Measurements from ENCODE around the gene DDB1. TPM values are rescaled to one million over a fixed set of nuclear protein-coding genes. Genes with fewer than 3 reads are reported as not detected.

The DDB1 gene
- total RNA-seq, 2 donors from 2014 or later = 70.6 to 91.0 TPM

DNA sequence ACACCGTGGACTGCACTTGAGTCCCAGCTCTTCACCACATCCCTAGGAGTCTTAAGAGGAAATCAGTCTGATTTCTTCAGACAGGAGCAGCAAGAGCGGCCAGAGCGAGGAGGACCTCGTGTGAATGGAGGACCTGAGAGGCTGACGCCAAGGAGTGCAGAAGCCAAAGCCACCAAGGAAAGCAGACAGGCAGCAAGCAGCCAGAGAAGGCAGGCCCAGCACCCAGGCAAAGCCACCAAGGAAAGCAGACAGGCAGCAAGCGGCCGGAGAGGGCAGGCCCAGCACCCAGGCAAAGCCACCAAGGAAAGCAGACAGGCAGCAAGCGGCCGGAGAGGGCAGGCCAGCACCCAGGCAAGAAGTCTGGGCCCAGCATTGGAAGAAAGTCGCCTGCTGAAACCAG lies 17.0 kb upstream of the DDB1 start:
- Histone ChIP-seq H3K9me3 (no peaks in the 10 kb centered on the region), H3K36me3 (replicated peaks in 1 of 2; ENCODE audit: insufficient read depth in 1 of 2, low read depth in 2 of 2) (peaks cover 4 to 17% of the 10 kb centered on the region in 2 donors), H3K27ac (no peak overlapping the region), H3K4me3 (no peak overlapping the region), H3K27me3 (no peaks in the 10 kb centered on the region), H3K4me1 (no peaks in the 10 kb centered on the region)
- WGBS, 2 donors = 87% methylated on average over 8 to 10 of the region's 10 CpGs
- intact Hi-C loops (cut with DNase I) = no loop called here
- TF ChIP-seq POLR2A (IDR thresholded peaks at IDR 0.05) = no peak
- no peak for ATAC-seq
- no peak for DNase-seq

DNA sequence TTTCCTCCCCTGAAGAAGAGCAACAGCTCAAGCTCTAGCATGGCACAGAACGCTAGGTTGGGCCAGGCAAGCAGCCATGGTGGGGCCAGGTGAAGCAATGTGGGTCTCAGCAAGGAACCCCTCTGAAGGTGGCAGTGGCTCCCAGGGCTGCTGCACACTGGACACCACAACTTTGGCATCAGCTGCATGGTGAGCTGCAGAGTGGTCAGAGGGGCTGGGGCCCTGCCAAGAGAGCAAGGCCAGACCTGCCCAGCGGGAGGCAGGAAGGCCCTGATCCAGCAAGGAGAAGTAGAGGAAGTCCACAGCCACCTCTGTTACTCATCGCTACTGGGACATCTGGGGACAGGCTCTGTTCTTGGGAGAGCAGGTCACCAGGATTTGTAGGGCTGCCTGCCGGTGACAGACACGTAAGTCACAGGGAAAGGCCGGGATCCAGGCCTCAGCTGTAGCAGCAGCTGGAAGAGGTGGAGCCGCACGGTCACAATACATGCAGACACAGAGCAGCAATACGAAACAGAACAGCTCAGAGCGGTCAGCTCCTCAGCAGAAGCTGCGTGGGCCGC lies 16.4 kb upstream of the DDB1 start:
- Histone ChIP-seq H3K4me3 (no peak overlapping the region), H3K36me3 (replicated peaks in 1 of 2; ENCODE audit: insufficient read depth in 1 of 2, low read depth in 2 of 2) (peaks cover 4 to 17% of the 10 kb centered on the region in 2 donors), H3K9me3 (no peaks in the 10 kb centered on the region), H3K27me3 (no peaks in the 10 kb centered on the region), H3K4me1 (no peaks in the 10 kb centered on the region), H3K27ac (no peak overlapping the region)
- intact Hi-C loops (cut with DNase I) = no loop called here
- DNase-seq (no peak), ATAC-seq (no peak)
- TF ChIP-seq, protein P1, sequence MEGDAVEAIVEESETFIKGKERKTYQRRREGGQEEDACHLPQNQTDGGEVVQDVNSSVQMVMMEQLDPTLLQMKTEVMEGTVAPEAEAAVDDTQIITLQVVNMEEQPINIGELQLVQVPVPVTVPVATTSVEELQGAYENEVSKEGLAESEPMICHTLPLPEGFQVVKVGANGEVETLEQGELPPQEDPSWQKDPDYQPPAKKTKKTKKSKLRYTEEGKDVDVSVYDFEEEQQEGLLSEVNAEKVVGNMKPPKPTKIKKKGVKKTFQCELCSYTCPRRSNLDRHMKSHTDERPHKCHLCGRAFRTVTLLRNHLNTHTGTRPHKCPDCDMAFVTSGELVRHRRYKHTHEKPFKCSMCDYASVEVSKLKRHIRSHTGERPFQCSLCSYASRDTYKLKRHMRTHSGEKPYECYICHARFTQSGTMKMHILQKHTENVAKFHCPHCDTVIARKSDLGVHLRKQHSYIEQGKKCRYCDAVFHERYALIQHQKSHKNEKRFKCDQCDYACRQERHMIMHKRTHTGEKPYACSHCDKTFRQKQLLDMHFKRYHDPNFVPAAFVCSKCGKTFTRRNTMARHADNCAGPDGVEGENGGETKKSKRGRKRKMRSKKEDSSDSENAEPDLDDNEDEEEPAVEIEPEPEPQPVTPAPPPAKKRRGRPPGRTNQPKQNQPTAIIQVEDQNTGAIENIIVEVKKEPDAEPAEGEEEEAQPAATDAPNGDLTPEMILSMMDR (IDR thresholded peaks at IDR 0.05) = no peak
- 77 to 90% methylated on average over 8 to 12 of the region's 12 CpGs for WGBS, 2 donors

DNA sequence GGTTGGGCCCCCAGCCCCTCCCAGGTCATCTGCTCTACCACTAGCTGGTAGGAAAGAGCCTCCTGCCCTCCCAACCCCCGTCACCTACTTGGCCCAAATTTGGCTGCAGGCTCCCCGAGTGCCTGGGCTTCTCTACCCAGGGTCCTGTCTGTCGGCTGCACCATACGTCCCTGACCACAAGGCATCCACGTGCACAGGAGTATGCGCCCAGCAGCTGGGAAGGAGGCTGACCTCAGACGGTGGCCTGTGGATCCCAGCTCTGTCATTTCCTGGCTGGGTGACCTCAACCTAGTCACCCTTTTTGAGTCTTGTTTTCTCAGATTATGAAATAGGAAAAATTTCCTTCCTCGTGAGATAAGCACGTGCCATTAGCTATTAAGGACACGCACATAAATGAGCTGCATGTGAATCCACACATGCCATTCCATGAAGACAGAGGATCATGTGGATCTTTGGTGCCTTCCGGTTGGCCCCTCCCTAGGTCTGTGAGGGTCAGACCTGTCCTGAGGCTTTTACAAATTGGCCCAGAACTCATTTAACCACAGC lies 15.1 kb upstream of the DDB1 start:
- Histone ChIP-seq H3K9me3 (no peaks in the 10 kb centered on the region), H3K27ac (no peak overlapping the region), H3K36me3 (replicated peaks in 1 of 2; ENCODE audit: insufficient read depth in 1 of 2, low read depth in 2 of 2) (peaks cover 4 to 17% of the 10 kb centered on the region in 2 donors), H3K27me3 (no peaks in the 10 kb centered on the region), H3K4me1 (no peaks in the 10 kb centered on the region), H3K4me3 (no peak overlapping the region)
- peak; percentile 25 for ATAC-seq
- peak in 1 of 4 donors; percentile 47 for DNase-seq
- intact Hi-C loops (cut with DNase I) = no loop called here
- WGBS, 2 donors = 54% methylated on average over 6 to 11 of the region's 11 CpGs
- TF ChIP-seq, protein P1 (IDR thresholded peaks at IDR 0.05) = no peak
- no peak for TF ChIP-seq POLR2A (IDR thresholded peaks at IDR 0.05)

DNA sequence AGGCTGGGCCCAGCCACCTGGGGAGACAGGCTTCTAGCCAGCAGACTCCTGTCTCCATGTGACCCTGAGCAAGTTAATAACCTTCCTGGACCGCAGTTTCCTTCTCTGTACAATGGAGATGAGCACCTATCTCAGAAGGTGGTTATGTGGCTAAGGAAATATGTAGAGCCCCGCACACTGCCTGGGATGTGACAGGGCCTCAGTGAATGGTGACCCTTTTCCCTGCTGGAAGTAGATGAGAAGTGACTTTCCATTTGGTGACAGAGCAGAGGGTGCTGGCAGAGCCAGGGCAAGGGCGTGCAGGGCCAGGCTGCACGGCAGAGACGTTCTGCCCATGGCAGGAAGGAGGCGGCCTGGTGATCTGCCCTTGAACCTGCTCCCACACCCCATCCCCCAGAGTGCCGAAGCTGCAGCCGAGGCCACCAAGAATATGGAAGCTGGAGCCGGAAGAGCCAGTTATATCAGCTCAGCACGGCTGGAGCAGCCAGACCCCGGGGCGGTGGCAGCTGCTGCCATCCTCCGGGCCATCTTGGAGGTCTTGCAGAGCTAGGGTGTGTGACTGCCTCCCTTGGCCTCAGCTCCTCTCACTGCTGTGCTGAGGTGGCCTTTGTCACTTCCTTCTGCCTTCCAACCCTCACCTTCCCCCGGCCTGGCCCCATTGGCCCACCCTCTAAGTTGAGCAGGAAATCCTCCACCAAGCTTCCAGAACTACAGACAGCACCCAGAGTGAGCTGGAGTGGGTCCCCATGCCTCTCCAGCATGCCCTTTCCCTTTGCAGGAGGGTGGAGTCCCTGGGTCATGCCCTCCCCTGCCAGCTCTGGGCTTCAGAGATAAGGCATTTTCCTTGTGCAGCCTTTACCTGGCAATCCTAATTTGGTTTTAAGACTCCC lies 13.3 kb upstream of the DDB1 start:
- intact Hi-C loops (cut with DNase I) = no loop called here
- Histone ChIP-seq H3K27me3 (no peaks in the 10 kb centered on the region), H3K4me1 (no peaks in the 10 kb centered on the region), H3K27ac (no peak overlapping the region), H3K4me3 (no peak overlapping the region), H3K36me3 (replicated peaks in 1 of 2; ENCODE audit: insufficient read depth in 1 of 2, low read depth in 2 of 2) (peaks cover 0 to 13% of the 10 kb centered on the region in 2 donors), H3K9me3 (no peaks in the 10 kb centered on the region)
- no peak for TF ChIP-seq POLR2A (IDR thresholded peaks at IDR 0.05)
- TF ChIP-seq, protein P1 (IDR thresholded peaks at IDR 0.05) = no peak
- ATAC-seq (no peak), DNase-seq (no peak)
- WGBS, 2 donors = 63 to 77% methylated on average over 2 to 14 of the region's 14 CpGs

DNA sequence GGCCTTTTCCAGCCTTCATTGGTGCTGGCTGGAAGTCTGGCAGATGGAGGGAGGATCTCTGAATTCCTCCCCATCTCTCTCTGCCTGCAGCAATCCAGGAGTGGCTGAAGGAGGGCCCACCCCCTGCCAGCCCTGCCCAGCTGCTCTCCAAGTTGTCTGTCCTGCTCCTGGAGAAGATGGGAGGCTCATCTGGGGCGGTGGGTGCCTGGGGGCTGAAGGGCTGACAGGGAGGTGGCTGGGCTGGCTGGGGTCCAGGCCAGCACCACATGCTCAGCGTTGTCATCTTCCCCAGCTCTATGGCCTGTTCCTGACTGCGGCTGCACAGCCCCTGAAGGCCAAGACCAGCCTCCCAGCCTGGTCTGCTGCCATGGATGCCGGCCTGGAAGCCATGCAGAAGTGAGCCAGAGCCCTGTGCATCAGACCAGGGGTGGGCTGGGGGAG lies 12.3 kb upstream of the DDB1 start:
- TF ChIP-seq, protein P1 (IDR thresholded peaks at IDR 0.05) = no peak
- no peak for TF ChIP-seq POLR2A (IDR thresholded peaks at IDR 0.05)
- DNase-seq (no peak), ATAC-seq (no peak)
- intact Hi-C loops (cut with DNase I) = no loop called here
- Histone ChIP-seq H3K27ac (no peak overlapping the region), H3K9me3 (no peaks in the 10 kb centered on the region), H3K4me3 (no peak overlapping the region), H3K27me3 (no peaks in the 10 kb centered on the region), H3K4me1 (no peaks in the 10 kb centered on the region), H3K36me3 (replicated peaks in 1 of 2; ENCODE audit: insufficient read depth in 1 of 2, low read depth in 2 of 2) (peaks cover 0 to 8% of the 10 kb centered on the region in 2 donors)
- WGBS, 2 donors = 64% methylated on average over 4 of the region's 4 CpGs; no CpG with 5 or more reads in 1 of the 2 donors
